Transverse colon (tissue), 4 donors: ENCODE data around the gene FLT1. TPM values are rescaled to one million over a fixed set of nuclear protein-coding genes. Genes with fewer than 3 reads are reported as not detected.

Experiments used
- DNase-seq: peaks from one replicate; pipeline ENCODE4 v3.0.0-alpha.2; 2019
- H3K27ac ChIP-seq, 4 donors: fragments of 200-600 bp; sonication (generic); 2 replicates each; pipeline ENCODE4 v1.5.1; 2016 to 2018; ENCODE audit warnings: inconsistent platforms in 4 of 4
- H3K27me3 ChIP-seq: fragments of 200-600 bp; sonication (generic); 2 replicates; pipeline ENCODE4 v1.5.1; 2017; ENCODE audit warnings: inconsistent platforms
- H3K36me3 ChIP-seq, 4 donors: fragments of 200-600 bp; sonication (generic); 2 replicates each; pipeline ENCODE4 v1.5.1; 2017 to 2019; ENCODE audit warnings: inconsistent platforms in 4 of 4
- H3K4me1 ChIP-seq, 4 donors: fragments of 200-600 bp; sonication (generic); 2 replicates each; pipeline ENCODE4 v1.5.1; 2017 to 2020; ENCODE audit warnings: inconsistent platforms in 4 of 4
- H3K4me3 ChIP-seq, 4 donors: fragments of 200-600 bp; sonication (generic); 1 replicate in 1 of 4; 2 replicates in 3 of 4; pipeline versions ENCODE4 v1.5.1 to v1.6.1; 2017 to 2019; ENCODE audit warnings: inconsistent platforms in 4 of 4
- H3K9me3 ChIP-seq, 2 donors: fragments of 200-600 bp; sonication (generic); 2 replicates each; pipeline ENCODE4 v1.5.1; 2017 to 2019; ENCODE audit warnings: inconsistent platforms in 2 of 2
- EP300 ChIP-seq: sonication (generic); formaldehyde crosslinking; IDR thresholded peaks from one replicate; pipeline ENCODE4 v1.6.1; 2017; ENCODE audit warnings: antibody characterized with exemption, low read depth
- POLR2A ChIP-seq: fragments of 450-650 bp; IDR thresholded peaks from one replicate; pipeline ENCODE4 v1.6.1; 2016; ENCODE audit warnings: antibody characterized with exemption, mild to moderate bottlenecking, moderate library complexity
- POLR2AphosphoS5 ChIP-seq, 3 donors: sonication (generic); formaldehyde crosslinking; IDR thresholded peaks; one replicate each; pipeline ENCODE4 v1.6.1; 2016; ENCODE audit warnings: antibody characterized with exemption in 3 of 3
- WGBS, 2 donors: methylation state at CpG; one replicate each; pipeline ENCODE4 v1.1.5; 2018; ENCODE audit warnings: low coverage in 1 of 2; 5-methylcytosine and 5-hydroxymethylcytosine counted together
- in situ Hi-C, 4 donors: fragments of 200-750 bp; cut with MboI; loops; one replicate each; pipeline versions ENCODE4 v1.15.0 to v1.15.1; 2017; ENCODE audit warnings: low sequenced_read_pairs in 3 of 4, low pct_ligation_motif_present in 1 of 4, low pct_unique_long_range_greater_than_20kb in 1 of 4
- intact Hi-C: fragments of 100-400 bp; cut with DNase I; formaldehyde crosslinking; loops from one replicate; pipeline ENCODE4 v1.15.1; 2023; ENCODE audit warnings: low total_unique reads
- total RNA-seq, 4 donors: library from RNA; depleted of rRNA; stranded (reverse); fragments of >200 nt; gene quantifications; one replicate each; pipeline ENCODE4 v1.1.0, GENCODE V29; 2016
- TF ChIP-seq, protein P1 (sequence below), 5 experiments: fragments of 200-600 bp in 3 of 5; fragments of 450-650 bp in 2 of 5; sonication (generic) in 3 of 5; IDR thresholded peaks; 1 replicate in 2 of 5; 2 replicates in 3 of 5; pipeline ENCODE4 v1.5.1; 2016 to 2017; ENCODE audit warnings: antibody characterized with exemption in 5 of 5, inconsistent platforms in 3 of 5, mild to moderate bottlenecking in 2 of 5, moderate library complexity in 1 of 5

The FLT1 gene
- total RNA-seq, 4 donors from 2014 or later: 2.6 to 8.4 (median 3.5) TPM

DNA sequence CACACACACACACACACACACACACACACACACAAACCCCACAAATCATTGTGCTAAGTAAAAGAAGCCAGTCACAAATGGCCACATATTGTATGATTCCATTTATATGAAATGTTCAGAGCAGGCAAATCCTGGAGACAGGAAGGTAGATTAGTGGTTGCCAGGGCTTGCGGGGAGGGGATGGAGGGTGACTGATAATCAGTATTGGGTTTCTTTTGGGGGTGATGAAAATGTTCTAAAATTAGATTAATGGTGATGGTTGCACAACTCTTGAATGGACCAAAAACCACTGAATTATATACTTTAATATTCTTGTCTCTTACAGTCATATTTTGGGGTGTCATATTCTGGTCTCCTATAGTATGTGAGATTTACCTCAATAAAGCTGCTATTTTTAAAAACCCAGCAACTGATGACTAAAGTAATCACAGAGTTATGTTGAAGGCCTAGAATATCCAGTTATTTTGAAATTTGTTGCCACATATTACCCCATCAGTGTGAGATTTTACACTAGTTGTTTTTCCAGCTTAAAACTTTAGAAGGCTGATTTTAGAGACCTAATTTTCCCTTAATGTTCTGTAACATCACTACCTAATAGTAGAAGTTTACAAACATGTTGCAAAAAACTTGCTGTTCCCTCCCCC is 20.3 kb downstream of the FLT1 start:
- no peak overlapping the region for H3K27ac ChIP-seq
- no peaks in the 10 kb centered on the region for H3K36me3 ChIP-seq
- H3K27me3 ChIP-seq: peaks cover 3% of the 10 kb centered on the region
- intact Hi-C loops (no loop called here), in situ Hi-C loops (no loop called here)
- 67 to 91% methylated on average over 1 of the region's 1 CpG for WGBS, 2 donors
- no peaks in the 10 kb centered on the region for H3K9me3 ChIP-seq
- TF ChIP-seq POLR2AphosphoS5 (IDR thresholded peaks at IDR 0.05): no peak
- TF ChIP-seq POLR2A: no peak
- TF ChIP-seq, protein P1, sequence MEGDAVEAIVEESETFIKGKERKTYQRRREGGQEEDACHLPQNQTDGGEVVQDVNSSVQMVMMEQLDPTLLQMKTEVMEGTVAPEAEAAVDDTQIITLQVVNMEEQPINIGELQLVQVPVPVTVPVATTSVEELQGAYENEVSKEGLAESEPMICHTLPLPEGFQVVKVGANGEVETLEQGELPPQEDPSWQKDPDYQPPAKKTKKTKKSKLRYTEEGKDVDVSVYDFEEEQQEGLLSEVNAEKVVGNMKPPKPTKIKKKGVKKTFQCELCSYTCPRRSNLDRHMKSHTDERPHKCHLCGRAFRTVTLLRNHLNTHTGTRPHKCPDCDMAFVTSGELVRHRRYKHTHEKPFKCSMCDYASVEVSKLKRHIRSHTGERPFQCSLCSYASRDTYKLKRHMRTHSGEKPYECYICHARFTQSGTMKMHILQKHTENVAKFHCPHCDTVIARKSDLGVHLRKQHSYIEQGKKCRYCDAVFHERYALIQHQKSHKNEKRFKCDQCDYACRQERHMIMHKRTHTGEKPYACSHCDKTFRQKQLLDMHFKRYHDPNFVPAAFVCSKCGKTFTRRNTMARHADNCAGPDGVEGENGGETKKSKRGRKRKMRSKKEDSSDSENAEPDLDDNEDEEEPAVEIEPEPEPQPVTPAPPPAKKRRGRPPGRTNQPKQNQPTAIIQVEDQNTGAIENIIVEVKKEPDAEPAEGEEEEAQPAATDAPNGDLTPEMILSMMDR (IDR thresholded peaks at IDR 0.05): no peak
- no peak for TF ChIP-seq EP300
- DNase-seq: no peak
- H3K4me1 ChIP-seq: no peaks in the 10 kb centered on the region
- H3K4me3 ChIP-seq: no peak overlapping the region

GRCh38 chr13:28473044-28473443 is 21.9 kb downstream of the FLT1 start:
- Histone ChIP-seq H3K4me1 (no peaks in the 10 kb centered on the region), H3K4me3 (no peak overlapping the region), H3K27me3 (no peaks in the 10 kb centered on the region), H3K27ac (no peak overlapping the region), H3K9me3 (no peaks in the 10 kb centered on the region), H3K36me3 (no peaks in the 10 kb centered on the region)
- no peak for DNase-seq
- TF ChIP-seq EP300: no peak
- TF ChIP-seq POLR2AphosphoS5 (IDR thresholded peaks at IDR 0.05): no peak
- no peak for TF ChIP-seq POLR2A
- intact Hi-C loops (no loop called here), in situ Hi-C loops (no loop called here)
- WGBS, 2 donors: 87 to 94% methylated on average over 6 to 7 of the region's 7 CpGs

GRCh38 chr13:28471421-28471820 is 23.5 kb downstream of the FLT1 start:
- no peak overlapping the region for H3K27ac ChIP-seq
- 71 to 80% methylated on average over 2 of the region's 2 CpGs for WGBS, 2 donors
- no peaks in the 10 kb centered on the region for H3K36me3 ChIP-seq
- DNase-seq: no peak
- intact Hi-C loops: no loop called here
- in situ Hi-C loops: no loop called here
- H3K9me3 ChIP-seq: no peaks in the 10 kb centered on the region
- no peak for TF ChIP-seq POLR2A
- TF ChIP-seq EP300: no peak
- TF ChIP-seq, protein P1 (IDR thresholded peaks at IDR 0.05): no peak
- TF ChIP-seq POLR2AphosphoS5 (IDR thresholded peaks at IDR 0.05): no peak
- no peak overlapping the region for H3K4me3 ChIP-seq
- peaks cover 0 to 8% (median 0%) of the 10 kb centered on the region in 4 donors for H3K4me1 ChIP-seq
- H3K27me3 ChIP-seq: no peaks in the 10 kb centered on the region

DNA sequence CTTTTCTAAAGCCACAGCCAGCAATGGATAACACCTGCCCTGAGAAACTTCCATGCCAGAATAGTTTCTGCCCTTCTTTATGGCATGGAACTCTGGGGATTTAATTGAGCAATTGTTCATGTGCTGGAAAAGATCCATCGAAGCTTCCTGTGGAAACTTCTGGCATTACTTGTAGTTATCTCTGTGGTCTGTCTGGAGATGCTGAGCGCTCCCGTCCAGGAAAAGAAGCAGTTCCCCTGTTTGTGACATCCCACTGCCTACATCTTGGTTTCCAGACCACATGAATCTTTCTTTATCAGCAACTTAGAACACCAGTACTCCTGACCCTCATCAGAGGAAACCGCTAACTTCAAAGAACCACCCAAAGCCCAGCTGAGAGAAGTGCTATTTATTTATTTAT is 24.6 kb downstream of the FLT1 start:
- Histone ChIP-seq H3K4me1 (peaks cover 0 to 9% (median 0%) of the 10 kb centered on the region in 4 donors), H3K36me3 (no peaks in the 10 kb centered on the region), H3K27ac (no peak overlapping the region), H3K27me3 (no peaks in the 10 kb centered on the region), H3K4me3 (no peak overlapping the region), H3K9me3 (no peaks in the 10 kb centered on the region)
- no peak for TF ChIP-seq EP300
- no peak for TF ChIP-seq POLR2A
- TF ChIP-seq, protein P1 (IDR thresholded peaks at IDR 0.05): no peak
- TF ChIP-seq POLR2AphosphoS5 (IDR thresholded peaks at IDR 0.05): no peak
- in situ Hi-C loops: no loop called here
- 67 to 81% methylated on average over 1 to 4 of the region's 4 CpGs for WGBS, 2 donors
- intact Hi-C loops: no loop called here
- no peak for DNase-seq

DNA sequence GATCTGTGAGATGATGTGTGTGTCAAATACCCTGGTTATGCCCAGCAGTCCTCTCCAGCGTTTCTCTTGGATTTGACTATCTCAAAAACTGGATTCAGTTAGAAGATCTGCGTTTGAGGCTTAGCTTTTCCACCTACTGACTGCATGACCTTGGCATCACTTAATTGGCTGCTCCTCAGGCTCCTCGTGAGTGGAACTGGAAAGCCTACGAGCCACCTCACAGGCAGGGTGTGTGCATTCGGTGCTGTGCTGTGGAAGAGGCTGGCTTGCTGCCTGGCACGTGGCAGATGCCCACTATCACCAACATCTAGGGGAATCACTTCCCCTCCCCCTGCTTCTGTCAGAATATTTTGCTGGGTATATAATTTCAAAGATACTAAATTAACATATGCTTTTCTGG is 25.6 kb downstream of the FLT1 start:
- no peak for DNase-seq
- Histone ChIP-seq H3K27ac (no peak overlapping the region), H3K9me3 (no peaks in the 10 kb centered on the region), H3K4me1 (peaks cover 0 to 9% (median 0%) of the 10 kb centered on the region in 4 donors), H3K27me3 (no peaks in the 10 kb centered on the region), H3K4me3 (no peak overlapping the region), H3K36me3 (no peaks in the 10 kb centered on the region)
- no peak for TF ChIP-seq POLR2A
- TF ChIP-seq POLR2AphosphoS5 (IDR thresholded peaks at IDR 0.05): no peak
- no peak for TF ChIP-seq EP300
- TF ChIP-seq, protein P1 (IDR thresholded peaks at IDR 0.05): no peak
- 57 to 84% methylated on average over 1 to 6 of the region's 6 CpGs for WGBS, 2 donors
- in situ Hi-C loops: no loop called here
- intact Hi-C loops: no loop called here
